PC-9 (cell line): ENCODE data around the gene CNTNAP2. TPM values are rescaled to one million over a fixed set of nuclear protein-coding genes. Genes with fewer than 3 reads are reported as not detected.

Experiments
- BruUV-seq: library from RNA; stranded (reverse); fragments of 400-500 nt; replicated peaks from 2 replicates; lab custom pipeline; 2021; lab: Mats Ljungman, UMichigan
- CTCF ChIA-PET: fragments of 300-600 bp; sonication (Branson Sonifier 250); formaldehyde crosslinking; loops from one replicate; lab custom pipeline; 2022; ENCODE audit warnings: antibody characterized with exemption; lab: Charles Lee
- POLR2A ChIA-PET: fragments of 300-600 bp; sonication (Branson Sonifier 250); formaldehyde crosslinking; loops from one replicate; lab custom pipeline; 2022; ENCODE audit warnings: antibody characterized with exemption; ENCODE audit not compliant: unreplicated experiment; lab: Charles Lee
- DNase-seq, 2 experiments: peaks; one replicate each; pipeline versions ENCODE4 v3.0.0 to v3.0.0-alpha.2; 2015 to 2022; ENCODE audit warnings: mixed read lengths in 1 of 2
- H2AFZ ChIP-seq: fragments of 200-600 bp; sonication (generic); 2 replicates; pipeline ENCODE4 v1.8.1; 2017; ENCODE audit warnings: antibody characterized with exemption
- H3F3A ChIP-seq: fragments of 200-600 bp; sonication (generic); 2 replicates; pipeline ENCODE4 v1.8.1; 2017; ENCODE audit warnings: antibody characterized with exemption, mild to moderate bottlenecking, low read depth; ENCODE audit not compliant: insufficient read depth
- H3K27ac ChIP-seq: fragments of 200-600 bp; sonication (generic); 2 replicates; pipeline ENCODE4 v1.6.1; 2016; ENCODE audit warnings: mixed run types
- H3K27me3 ChIP-seq: fragments of 200-600 bp; sonication (generic); 2 replicates; pipeline ENCODE4 v1.6.1; 2016; ENCODE audit warnings: low read depth, mixed run types; ENCODE audit not compliant: insufficient read depth
- H3K36me3 ChIP-seq: fragments of 200-600 bp; sonication (generic); 2 replicates; pipeline ENCODE4 v1.6.1; 2016; ENCODE audit warnings: low read depth, mixed run types
- H3K4me1 ChIP-seq: fragments of 200-600 bp; sonication (generic); replicated peaks from 2 replicates; pipeline ENCODE4 v1.6.1; 2016; ENCODE audit warnings: mixed run types; ENCODE audit not compliant: insufficient read depth
- H3K4me2 ChIP-seq: fragments of 200-600 bp; sonication (generic); 2 replicates; pipeline ENCODE4 v1.6.1; 2017; ENCODE audit warnings: mixed run types
- H3K4me3 ChIP-seq: fragments of 200-600 bp; sonication (generic); 2 replicates; pipeline ENCODE4 v1.6.1; 2016; ENCODE audit warnings: mixed run types
- H3K79me2 ChIP-seq: fragments of 200-600 bp; sonication (generic); 2 replicates; pipeline ENCODE4 v1.6.1; 2017; ENCODE audit warnings: low read depth, mixed run types
- H3K9me2 ChIP-seq: fragments of 200-600 bp; sonication (generic); 2 replicates; pipeline ENCODE4 v1.8.1; 2017; ENCODE audit warnings: mild to moderate bottlenecking; ENCODE audit not compliant: insufficient read depth
- H3K9me3 ChIP-seq: fragments of 200-600 bp; sonication (generic); 2 replicates; pipeline ENCODE4 v1.8.1; 2016; ENCODE audit warnings: low read depth; ENCODE audit not compliant: insufficient read depth
- H4K20me1 ChIP-seq: fragments of 200-600 bp; sonication (generic); 2 replicates; pipeline ENCODE4 v1.8.1; 2017; ENCODE audit not compliant: insufficient read depth
- CTCF ChIP-seq: fragments of 200-600 bp; sonication (generic); conservative IDR thresholded peaks from 2 replicates; pipeline ENCODE4 v1.6.1; 2017; ENCODE audit warnings: mixed run types, antibody characterized with exemption, mild to moderate bottlenecking, moderate library complexity
- EZH2 ChIP-seq: fragments of 200-600 bp; sonication (generic); IDR thresholded peaks from 2 replicates; pipeline ENCODE4 v1.8.0; 2017; ENCODE audit warnings: antibody characterized with exemption, low read depth
- intact Hi-C: fragments of 100-400 bp; cut with micrococcal nuclease; formaldehyde crosslinking; loops from one replicate; pipeline ENCODE4 v1.10.0; 2022; ENCODE audit not compliant: unreplicated experiment
- total RNA-seq: library from RNA; stranded (reverse); gene quantifications from 2 replicates; pipeline ENCODE4 v1.2.3, GENCODE V29; 2021

CNTNAP2 gene
- total RNA-seq, 1 experiment from 2014 or later = not detected

DNA sequence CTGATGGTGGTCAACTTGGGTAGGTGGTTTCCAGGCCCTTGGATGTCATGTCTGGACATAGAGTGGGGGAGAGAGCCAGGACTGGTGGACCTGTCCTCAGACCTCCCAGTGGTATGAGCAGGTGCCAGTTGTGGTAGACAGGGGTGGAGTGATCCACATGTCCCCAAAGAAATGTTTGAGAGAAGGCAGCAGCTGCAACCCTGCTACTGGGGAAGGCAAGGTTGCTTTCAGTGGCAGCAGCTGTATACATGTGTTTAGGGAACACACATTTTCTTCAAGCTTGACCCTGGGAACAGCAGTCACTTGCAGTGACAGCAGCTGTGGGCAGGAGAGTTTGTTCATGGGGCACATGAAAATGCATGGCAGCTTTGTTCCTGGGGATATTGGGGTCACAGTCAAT, 1591.3 kb downstream of the CNTNAP2 start:
- no peaks in the 10 kb centered on the region for H3K27me3 ChIP-seq
- H3K79me2 ChIP-seq = no peaks in the 10 kb centered on the region
- no peak overlapping the region for H3K27ac ChIP-seq
- no peak overlapping the region for H3K4me3 ChIP-seq
- 0 out of 2 replicates have a peak, but pooled peaks cover 6% of the 10 kb centered on the region for H3K9me2 ChIP-seq
- no peak for DNase-seq
- no peaks in the 10 kb centered on the region for H3K36me3 ChIP-seq
- H3K4me2 ChIP-seq = no peak overlapping the region
- ChIA-PET CTCF (no interaction called here), POLR2A (no interaction called here)
- TF ChIP-seq EZH2 (no peak), CTCF (no peak)
- no TSS peak for BruUV-seq
- H3K4me1 ChIP-seq = no peaks in the 10 kb centered on the region
- H4K20me1 ChIP-seq = no peaks in the 10 kb centered on the region
- intact Hi-C loops = no loop called here
- H3F3A ChIP-seq = no peaks in the 10 kb centered on the region
- H2AFZ ChIP-seq = no peak overlapping the region
- H3K9me3 ChIP-seq = no peaks in the 10 kb centered on the region

- intact Hi-C loops = no loop called here
- no peaks in the 10 kb centered on the region for H3F3A ChIP-seq
- CTCF ChIA-PET = no interaction called here
- no peak overlapping the region for H3K4me2 ChIP-seq
- no peak overlapping the region for H3K4me3 ChIP-seq
- no peak overlapping the region for H2AFZ ChIP-seq
- no peaks in the 10 kb centered on the region for H3K9me3 ChIP-seq
- H3K4me1 ChIP-seq = no peaks in the 10 kb centered on the region
- TF ChIP-seq CTCF = no peak
- no peak for TF ChIP-seq EZH2
- H4K20me1 ChIP-seq = no peaks in the 10 kb centered on the region
- H3K27me3 ChIP-seq = no peaks in the 10 kb centered on the region
- no peak for DNase-seq
- H3K9me2 ChIP-seq = 0 out of 2 replicates have a peak, but pooled peaks cover 6% of the 10 kb centered on the region
- no peak overlapping the region for H3K27ac ChIP-seq
- BruUV-seq = no TSS peak
- POLR2A ChIA-PET = no interaction called here
- H3K36me3 ChIP-seq = no peaks in the 10 kb centered on the region
- H3K79me2 ChIP-seq = no peaks in the 10 kb centered on the region
Observed at GRCh38 chr7:147708871-147709270, 1592.3 kb downstream of the CNTNAP2 start.

- intact Hi-C loops = no loop called here
- H3K27me3 ChIP-seq = no peaks in the 10 kb centered on the region
- no peaks in the 10 kb centered on the region for H3K9me3 ChIP-seq
- no peak overlapping the region for H3K4me3 ChIP-seq
- CTCF ChIA-PET = no interaction called here
- H3K36me3 ChIP-seq = no peaks in the 10 kb centered on the region
- no peaks in the 10 kb centered on the region for H3F3A ChIP-seq
- no peaks in the 10 kb centered on the region for H3K9me2 ChIP-seq
- no peak overlapping the region for H2AFZ ChIP-seq
- no peaks in the 10 kb centered on the region for H3K79me2 ChIP-seq
- no TSS peak for BruUV-seq
- H4K20me1 ChIP-seq = no peaks in the 10 kb centered on the region
- no peak overlapping the region for H3K4me2 ChIP-seq
- H3K4me1 ChIP-seq = no peaks in the 10 kb centered on the region
- TF ChIP-seq EZH2 (no peak), CTCF (no peak)
- POLR2A ChIA-PET = no interaction called here
- DNase-seq = no peak
- no peak overlapping the region for H3K27ac ChIP-seq
Observed at GRCh38 chr7:147711447-147711846, 1594.8 kb downstream of the CNTNAP2 start.
